Muscle layer of colon (tissue), 2 donors: ENCODE measurements around the gene DHPS.
"Not testable (repeated sequence)": the region's sequence is repeated elsewhere in the genome, so short reads cannot be mapped to it uniquely, and the experiment has no call there.

Experiments used
- H3K27ac ChIP-seq: one replicate; pipeline ENCODE4 v1.7.0; 2013; ENCODE audit warnings: low read depth, mild to moderate bottlenecking, low read length, moderate library complexity
- H3K27me3 ChIP-seq, 2 donors: one replicate each; pipeline ENCODE4 v1.7.0; 2013; ENCODE audit warnings: low read length in 2 of 2, mild to moderate bottlenecking in 2 of 2; ENCODE audit not compliant: insufficient read depth in 2 of 2, control insufficient read depth in 1 of 2
- H3K36me3 ChIP-seq: one replicate; pipeline ENCODE4 v1.7.0; 2013; ENCODE audit warnings: mild to moderate bottlenecking, low read length; ENCODE audit not compliant: insufficient read depth
- H3K4me1 ChIP-seq: one replicate; pipeline ENCODE4 v1.7.0; 2013; ENCODE audit warnings: mild to moderate bottlenecking, low read length; ENCODE audit not compliant: insufficient read depth
- H3K4me3 ChIP-seq, 2 donors: one replicate each; pipeline ENCODE4 v1.7.0; 2013; ENCODE audit warnings: low read length in 2 of 2, low read depth in 1 of 2, mild to moderate bottlenecking in 1 of 2, moderate library complexity in 1 of 2
- H3K9ac ChIP-seq: one replicate; pipeline ENCODE4 v1.7.0; 2013; ENCODE audit warnings: low read length
- H3K9me3 ChIP-seq: one replicate; pipeline ENCODE4 v1.7.0; 2013; ENCODE audit warnings: mild to moderate bottlenecking, low read length
- donor health status: abdominal sarcoma.
- donor health status: Adenocarcinoma of cecum.

DHPS gene

DNA sequence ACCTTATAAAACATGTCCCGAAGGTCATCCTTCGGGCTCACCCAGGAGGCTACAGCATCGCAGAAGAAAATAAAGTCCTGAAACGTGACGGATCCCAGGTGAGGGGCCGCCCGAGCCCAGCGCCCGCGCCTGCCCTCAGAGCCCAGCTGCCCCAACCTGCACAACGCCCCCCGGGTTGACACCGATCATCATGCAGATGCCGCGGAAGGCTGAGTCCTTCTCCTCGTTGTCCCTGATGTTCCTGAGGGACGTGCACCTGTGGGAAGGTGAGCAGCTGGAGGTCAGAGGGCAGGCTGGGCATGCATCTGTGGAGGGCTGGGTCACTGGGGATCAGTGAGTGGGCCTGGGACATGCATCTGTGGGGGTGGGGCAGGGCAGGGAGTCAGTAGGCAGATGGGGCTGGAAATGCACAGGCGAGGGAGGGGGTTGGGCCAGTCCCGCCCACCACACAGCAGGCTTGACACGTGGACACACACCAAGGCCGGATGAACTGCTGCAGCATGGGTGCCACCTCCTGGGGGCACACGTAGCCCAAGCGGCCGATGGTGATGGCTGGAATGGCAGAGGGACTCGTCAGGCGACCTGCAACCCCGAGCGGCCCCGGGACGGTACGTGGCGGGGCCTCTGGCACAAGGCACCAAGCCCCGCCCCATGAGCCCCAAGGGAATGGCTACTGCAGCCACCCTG is 20.1 kb upstream of the DHPS start:
- Histone ChIP-seq H3K9me3 (no peaks in the 10 kb centered on the region), H3K4me3 (no peak overlapping the region), H3K4me1 (peaks cover 5% of the 10 kb centered on the region), H3K36me3 (peaks cover 50% of the 10 kb centered on the region), H3K27me3 (no peaks in the 10 kb centered on the region), H3K9ac (no peak overlapping the region), H3K27ac (no peak overlapping the region)

DNA sequence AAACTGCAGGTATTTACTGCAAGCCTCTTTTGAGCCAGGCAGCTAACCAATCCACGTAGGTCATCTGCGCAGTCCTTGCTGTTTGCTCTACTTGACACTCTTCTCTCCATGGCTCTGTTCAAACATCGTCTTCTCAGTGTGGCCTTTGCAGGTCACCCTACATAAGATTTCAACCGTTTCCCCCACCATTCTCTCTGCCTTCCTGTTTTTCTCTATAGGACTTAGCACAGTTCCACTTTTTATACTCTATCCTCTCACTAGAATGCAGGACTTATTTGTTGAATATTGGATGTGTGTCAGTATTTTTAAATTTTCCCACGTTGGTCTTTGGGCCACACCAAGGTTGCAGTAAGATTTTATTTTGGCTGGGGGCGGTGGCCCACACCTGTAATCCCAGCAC is 16.5 kb upstream of the DHPS start:
- H3K4me3 ChIP-seq = no peak overlapping the region
- no peak overlapping the region for H3K27ac ChIP-seq
- no peaks in the 10 kb centered on the region for H3K27me3 ChIP-seq
- peaks cover 20% of the 10 kb centered on the region for H3K36me3 ChIP-seq
- no peaks in the 10 kb centered on the region for H3K9me3 ChIP-seq
- no peak overlapping the region for H3K9ac ChIP-seq
- H3K4me1 ChIP-seq = peaks cover 13% of the 10 kb centered on the region

DNA sequence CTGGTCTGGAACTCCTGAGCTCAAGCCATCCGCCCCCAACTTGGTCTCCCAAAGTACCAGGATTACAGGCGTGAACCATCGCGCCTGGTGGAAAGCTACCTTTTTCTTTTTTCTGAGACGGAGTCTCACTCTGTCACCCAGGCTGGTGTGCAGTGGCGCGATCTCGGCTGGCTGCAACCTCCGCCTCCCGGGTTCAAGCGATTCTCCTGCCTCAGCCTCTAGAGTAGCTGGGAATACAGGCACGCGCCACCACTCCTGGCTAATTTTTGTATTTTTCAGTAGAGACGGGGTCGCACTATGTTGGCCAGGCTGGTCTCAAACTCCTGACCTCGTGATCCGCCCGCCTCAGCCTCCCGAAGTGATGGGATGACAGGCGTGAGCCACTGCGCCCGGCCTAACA is 15.7 kb upstream of the DHPS start:
- H3K27ac ChIP-seq, H3K27me3 ChIP-seq, H3K9ac ChIP-seq, H3K9me3 ChIP-seq, H3K4me3 ChIP-seq: not testable (repeated sequence)
- H3K4me1 ChIP-seq = peaks cover 13% of the 10 kb centered on the region
- H3K36me3 ChIP-seq = peaks cover 13% of the 10 kb centered on the region

DNA sequence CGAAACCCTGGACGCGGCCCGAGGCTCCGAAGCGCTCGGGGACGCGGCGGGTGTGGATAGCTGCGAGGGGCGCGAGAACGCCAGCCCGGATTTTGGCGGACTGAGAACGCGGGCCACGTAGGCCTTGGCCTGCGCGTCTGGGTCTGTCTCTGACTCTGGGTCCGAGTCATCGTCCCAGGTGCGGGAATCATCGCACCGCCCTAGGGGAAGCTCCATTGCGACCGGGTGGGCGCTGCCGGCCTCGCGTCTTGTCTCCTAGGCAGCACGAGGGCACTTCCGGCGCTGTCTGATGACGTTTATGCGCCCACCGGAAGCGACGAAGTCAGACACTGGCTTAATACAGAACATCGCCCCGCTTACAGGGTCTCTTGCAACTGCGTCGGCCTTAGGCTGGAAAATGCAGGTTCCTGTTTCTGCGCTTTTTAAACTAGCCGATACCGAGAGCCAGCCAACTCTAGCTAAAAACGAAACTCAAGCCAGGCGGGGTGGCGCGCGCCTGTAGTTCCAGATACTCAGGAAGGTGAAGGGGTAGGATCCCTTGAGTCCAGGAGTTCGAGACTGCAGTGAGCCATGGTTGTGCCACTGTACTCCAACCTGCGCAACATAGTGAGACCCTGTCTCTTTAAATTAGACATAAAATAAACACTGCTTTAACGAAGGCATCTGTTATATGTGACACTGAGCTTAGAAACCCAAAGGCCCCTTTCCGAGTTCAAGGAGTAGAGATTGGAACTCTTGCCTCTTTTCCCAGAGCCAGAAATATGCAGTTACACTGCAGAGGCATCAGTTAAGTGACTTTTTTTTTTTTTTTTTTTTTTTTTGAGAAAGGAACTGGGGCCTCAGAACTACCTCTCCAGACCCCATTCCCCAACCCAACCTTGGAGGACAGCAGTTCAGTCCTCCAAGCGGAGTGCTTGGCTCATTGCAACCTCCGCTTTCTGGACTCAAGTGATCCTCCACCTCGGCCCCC is 15.0 kb upstream of the DHPS start, which contains the start of gene FBXW9:
Gene FBXW9, minus strand, starts transcription at position 266 of the 970 bp plus-strand sequence. Its CDS starts 50 bp downstream, at position 216.
- peaks cover 13% of the 10 kb centered on the region for H3K4me1 ChIP-seq
- peak within 1 kb of the TSS; percentile 41 for H3K9ac ChIP-seq
- no peaks in the 10 kb centered on the region for H3K9me3 ChIP-seq
- peaks cover 10% of the 10 kb centered on the region for H3K36me3 ChIP-seq
- peak within 1 kb of the TSS; percentile 75 to 80 for H3K4me3 ChIP-seq
- H3K27ac ChIP-seq = peak within 1 kb of the TSS; percentile 88
- H3K27me3 ChIP-seq = no peaks in the 10 kb centered on the region

DNA sequence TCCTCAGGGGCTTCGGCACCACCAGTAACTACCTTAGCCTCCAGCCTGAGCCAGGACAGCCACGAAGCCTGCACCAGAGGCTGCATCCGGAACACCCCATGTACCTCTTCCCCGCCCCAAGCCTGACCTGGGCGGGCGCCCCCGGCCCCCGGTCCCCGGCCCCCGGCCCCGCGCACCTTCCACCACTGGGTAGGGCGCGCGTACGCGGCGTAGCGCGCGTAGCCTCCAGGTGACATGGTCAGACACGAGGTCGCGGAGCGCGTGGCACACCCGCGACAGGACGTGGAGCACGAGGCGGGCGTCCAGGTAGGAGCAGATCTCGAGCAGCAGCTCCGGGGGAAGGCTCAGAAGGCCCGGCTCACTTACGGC is 14.3 kb upstream of the DHPS start:
- Histone ChIP-seq H3K27ac (peak overlapping the region; percentile 88), H3K4me3 (peak overlapping the region; percentile 75 to 80), H3K9ac (peak overlapping the region; percentile 41), H3K4me1 (peaks cover 13% of the 10 kb centered on the region), H3K27me3 (no peaks in the 10 kb centered on the region), H3K36me3 (peaks cover 3% of the 10 kb centered on the region), H3K9me3 (no peaks in the 10 kb centered on the region)

DNA sequence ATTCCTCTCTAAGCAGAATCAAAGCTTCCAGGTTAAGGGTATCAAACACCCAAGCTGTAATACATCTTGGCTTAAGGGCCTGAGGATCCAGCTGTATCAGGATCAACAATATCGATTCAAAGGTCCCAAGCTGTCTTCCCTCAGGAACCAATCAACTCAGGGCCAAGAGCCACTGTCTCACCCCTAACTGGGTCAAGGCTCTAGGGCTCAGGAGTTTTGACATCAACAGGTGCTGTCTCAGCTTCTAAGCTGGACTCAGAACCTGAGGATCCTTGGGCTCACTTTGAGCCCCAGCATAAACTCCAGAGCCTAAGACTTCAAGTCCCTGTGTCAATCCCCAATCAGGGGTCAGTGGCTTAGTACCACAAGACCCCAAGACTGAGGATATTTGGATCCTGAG is 13.8 kb upstream of the DHPS start:
- Histone ChIP-seq H3K4me3 (peak overlapping the region; percentile 75 to 80), H3K27ac (no peak overlapping the region), H3K4me1 (peaks cover 13% of the 10 kb centered on the region), H3K9ac (peak overlapping the region; percentile 41), H3K27me3 (no peaks in the 10 kb centered on the region), H3K36me3 (no peaks in the 10 kb centered on the region), H3K9me3 (no peaks in the 10 kb centered on the region)

DNA sequence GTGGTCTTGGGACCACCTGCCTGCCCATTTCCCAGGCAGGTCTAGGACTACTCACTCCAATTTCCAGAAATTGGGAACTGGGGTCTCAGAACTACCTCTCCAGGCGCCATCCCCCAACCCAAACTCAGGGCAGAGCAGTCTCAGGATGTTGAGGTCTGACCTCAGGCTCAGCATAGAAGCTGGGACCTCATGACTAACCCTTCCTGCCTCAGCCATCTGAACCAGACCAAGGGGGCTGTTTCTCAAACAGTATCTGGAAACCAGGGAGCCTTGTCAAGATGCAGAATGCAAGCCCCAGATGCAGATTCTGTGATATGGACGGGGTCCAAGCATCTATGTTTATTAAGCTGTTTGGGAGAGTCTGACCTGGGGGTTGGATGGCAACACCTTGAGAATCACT is 13.4 kb upstream of the DHPS start:
- Histone ChIP-seq H3K4me3 (no peak overlapping the region), H3K27ac (no peak overlapping the region), H3K4me1 (peaks cover 13% of the 10 kb centered on the region), H3K27me3 (no peaks in the 10 kb centered on the region), H3K36me3 (no peaks in the 10 kb centered on the region), H3K9ac (no peak overlapping the region), H3K9me3 (no peaks in the 10 kb centered on the region)

DNA sequence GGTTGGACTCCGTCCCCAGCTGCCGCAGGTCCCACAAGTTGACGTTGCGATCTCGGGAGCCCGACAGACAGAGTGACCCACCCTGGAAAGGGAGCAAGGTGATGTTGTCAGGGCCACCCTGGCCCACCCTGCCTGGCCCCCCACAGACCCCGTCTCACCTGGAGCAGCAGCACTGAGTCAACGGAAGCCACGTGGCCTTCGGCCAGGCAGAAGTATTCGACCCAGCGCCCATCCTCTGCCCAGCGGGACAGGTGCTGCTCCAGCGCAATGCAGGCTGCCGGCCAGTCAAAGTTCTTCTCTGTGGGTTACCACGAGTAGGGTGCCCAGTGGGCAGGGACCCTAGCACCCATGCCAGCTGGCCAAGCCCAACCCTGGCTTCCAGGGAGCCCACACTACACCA is 13.0 kb upstream of the DHPS start:
- Histone ChIP-seq H3K36me3 (no peaks in the 10 kb centered on the region), H3K4me1 (peaks cover 13% of the 10 kb centered on the region), H3K9ac (no peak overlapping the region), H3K27ac (no peak overlapping the region), H3K4me3 (no peak overlapping the region), H3K27me3 (no peaks in the 10 kb centered on the region), H3K9me3 (no peaks in the 10 kb centered on the region)

DNA sequence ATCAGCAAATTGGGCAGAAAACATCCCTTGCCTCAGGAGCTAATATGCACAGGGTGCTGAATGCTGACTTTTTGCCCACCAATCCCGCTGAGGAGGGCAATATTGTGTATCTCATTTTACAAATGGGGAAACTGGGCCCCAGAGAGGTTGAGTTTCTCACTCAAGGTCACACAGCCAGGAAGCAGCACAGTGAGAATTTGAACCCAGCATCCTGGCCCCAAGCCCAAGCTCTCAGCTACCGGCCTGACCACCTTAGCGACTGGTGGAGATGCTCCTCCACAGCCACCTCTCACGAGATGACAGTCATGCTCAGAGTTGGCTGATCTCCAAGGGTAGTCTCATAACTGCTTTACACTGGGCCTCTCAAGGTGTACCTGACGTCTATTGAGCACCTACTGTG is 11.3 kb upstream of the DHPS start:
- no peak overlapping the region for H3K9ac ChIP-seq
- H3K27ac ChIP-seq = no peak overlapping the region
- H3K9me3 ChIP-seq = no peaks in the 10 kb centered on the region
- no peaks in the 10 kb centered on the region for H3K36me3 ChIP-seq
- no peaks in the 10 kb centered on the region for H3K27me3 ChIP-seq
- peaks cover 13% of the 10 kb centered on the region for H3K4me1 ChIP-seq
- no peak overlapping the region for H3K4me3 ChIP-seq

DNA sequence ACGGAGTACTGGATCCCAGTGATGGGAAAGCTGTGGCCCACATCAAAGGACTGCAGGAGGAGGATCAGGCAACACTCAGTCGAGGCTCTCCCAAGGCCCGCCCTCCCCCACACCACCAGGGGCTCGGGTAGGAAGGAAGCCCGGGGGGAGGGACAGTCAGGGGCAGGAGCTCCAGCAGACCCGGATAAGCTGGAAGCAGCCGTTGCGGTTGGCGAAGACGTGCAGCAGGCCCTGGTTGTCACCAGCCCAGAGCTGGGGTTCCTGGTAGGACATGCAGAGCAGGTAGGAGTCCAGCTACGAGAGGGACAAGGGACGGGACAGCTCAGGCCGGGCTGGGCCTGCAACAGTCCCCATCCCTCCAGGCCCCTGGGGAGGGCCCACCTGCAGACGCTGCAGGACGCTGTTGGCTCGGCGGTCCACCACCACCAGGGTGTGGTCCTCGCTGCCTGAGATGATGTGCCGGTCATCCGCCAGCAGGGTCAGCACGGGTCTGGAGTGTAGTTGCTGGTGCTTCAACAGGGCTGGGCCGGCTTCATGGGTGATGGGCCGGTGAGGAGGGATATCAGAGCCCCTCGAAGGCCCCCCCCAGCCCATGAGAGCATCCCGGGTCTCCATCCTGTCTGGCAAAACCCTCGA is 8.0 kb upstream of the DHPS start:
- Histone ChIP-seq H3K9ac (no peak overlapping the region), H3K27me3 (no peaks in the 10 kb centered on the region), H3K27ac (no peak overlapping the region), H3K4me3 (no peak overlapping the region), H3K4me1 (no peaks in the 10 kb centered on the region), H3K9me3 (no peaks in the 10 kb centered on the region), H3K36me3 (no peaks in the 10 kb centered on the region)

DNA sequence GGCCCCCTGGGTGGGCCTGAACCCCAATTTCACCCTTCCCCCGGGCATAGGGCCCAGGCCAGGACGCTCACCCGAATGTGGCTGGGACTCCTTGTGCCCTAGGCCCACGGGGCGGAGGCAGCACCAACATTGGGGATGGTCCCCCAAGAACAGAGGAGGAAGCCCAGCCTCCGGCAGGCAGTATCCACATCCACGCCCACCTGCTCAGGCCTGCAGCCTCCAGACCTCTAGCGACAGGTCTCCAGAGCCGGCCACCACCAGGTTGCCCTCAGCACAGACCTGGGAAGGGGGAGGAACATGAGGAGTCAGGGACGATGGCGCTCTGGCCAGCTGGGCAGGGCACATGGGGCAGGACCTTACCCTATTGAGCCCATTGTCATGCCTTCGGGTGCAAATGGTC is 7.3 kb upstream of the DHPS start:
- Histone ChIP-seq H3K4me3 (no peak overlapping the region), H3K27me3 (no peaks in the 10 kb centered on the region), H3K27ac (no peak overlapping the region), H3K9me3 (no peaks in the 10 kb centered on the region), H3K4me1 (no peaks in the 10 kb centered on the region), H3K9ac (no peak overlapping the region), H3K36me3 (no peaks in the 10 kb centered on the region)
